K562 (cell line): ENCODE data around the gene LGALS12. TPM values are rescaled to one million over a fixed set of nuclear protein-coding genes. Genes with fewer than 3 reads are reported as not detected.

Experiments used
- BRCA1 ChIP-seq, 2 experiments: fragments of 450-650 bp in 1 of 2; sonication (generic) in 1 of 2; formaldehyde crosslinking in 1 of 2; IDR thresholded peaks; 2 replicates each; pipeline versions ENCODE4 v1.5.0 to v1.6.1; 2017 to 2020; ENCODE audit warnings: mild to moderate bottlenecking in 1 of 2, missing genetic modification reagents in 1 of 2
- CBX3 ChIP-seq, 2 experiments: IDR thresholded peaks; 1 replicate in 1 of 2; 2 replicates in 1 of 2; pipeline ENCODE4 v1.6.1; 2012; ENCODE audit warnings: inconsistent platforms in 2 of 2, low read length in 2 of 2, borderline replicate concordance in 1 of 2, control low read depth in 1 of 2
- HNRNPK ChIP-seq: fragments of 200-400 bp; formaldehyde crosslinking; IDR thresholded peaks from one replicate; pipeline ENCODE4 v1.6.1; 2018; ENCODE audit warnings: mild to moderate bottlenecking, low read depth, low read length; ENCODE audit not compliant: poor library complexity, severe bottlenecking
- JUN ChIP-seq, 2 experiments: sonication (generic) in 1 of 2; formaldehyde crosslinking in 1 of 2; IDR thresholded peaks; 2 replicates each; pipeline versions ENCODE4 v1.6.1 to v1.8.0; 2012 to 2022; ENCODE audit warnings: borderline replicate concordance in 2 of 2, mild to moderate bottlenecking in 2 of 2, improper control_type of control experiment in 1 of 2, low read depth in 1 of 2, low read length in 1 of 2, missing genetic modification reagents in 1 of 2
- KLF6 ChIP-seq: fragments of 250-450 bp; sonication (Bioruptor Pico); IDR thresholded peaks from 2 replicates; pipeline ENCODE4 v1.4.0; 2020; ENCODE audit warnings: mild to moderate bottlenecking, moderate library complexity, borderline replicate concordance
- MITF ChIP-seq: IDR thresholded peaks from 2 replicates; pipeline ENCODE4 v1.6.1; 2014; ENCODE audit warnings: antibody characterized with exemption
- NFE2 ChIP-seq: IDR thresholded peaks from 2 replicates; pipeline ENCODE4 v1.6.1; 2014; ENCODE audit warnings: antibody characterized with exemption, low read depth
- NFRKB ChIP-seq: fragments of 450-650 bp; IDR thresholded peaks from 2 replicates; pipeline ENCODE4 v1.6.1; 2016; ENCODE audit warnings: low read depth
- PHB2 ChIP-seq: fragments of 450-650 bp; IDR thresholded peaks from 2 replicates; pipeline ENCODE4 v1.6.1; 2017; ENCODE audit warnings: low read depth
- SNIP1 ChIP-seq: fragments of 450-650 bp; IDR thresholded peaks from 2 replicates; pipeline ENCODE4 v1.7.1; 2017; ENCODE audit warnings: low read depth, mild to moderate bottlenecking
- TRIM25 ChIP-seq: fragments of 450-650 bp; IDR thresholded peaks from 2 replicates; pipeline ENCODE4 v1.7.0; 2016; ENCODE audit warnings: borderline replicate concordance
- XRCC5 ChIP-seq: fragments of 200-400 bp; formaldehyde crosslinking; IDR thresholded peaks from 2 replicates; pipeline ENCODE4 v1.6.1; 2017; ENCODE audit warnings: low read depth, mild to moderate bottlenecking, low read length
- ZBTB12 ChIP-seq: fragments of 250-450 bp; sonication (Bioruptor Pico); IDR thresholded peaks from 2 replicates; pipeline ENCODE4 v1.4.0; 2020
- ZFPM2 ChIP-seq: fragments of 250-450 bp; sonication (Bioruptor Pico); IDR thresholded peaks from 2 replicates; pipeline ENCODE4 v1.5.1; 2022; ENCODE audit warnings: mild to moderate bottlenecking
- ZKSCAN8 ChIP-seq: fragments of 200-800 bp; sonication (Bioruptor generic); IDR thresholded peaks from 2 replicates; pipeline ENCODE4 v1.6.1; 2016; ENCODE audit warnings: missing genetic modification characterization, missing compliant biosample characterization
- ZNF133 ChIP-seq: fragments of 250-450 bp; sonication (Bioruptor Pico); IDR thresholded peaks from 2 replicates; pipeline ENCODE4 v1.4.0; 2020; ENCODE audit warnings: mild to moderate bottlenecking
- ZNF134 ChIP-seq: fragments of 250-450 bp; sonication (Bioruptor Pico); conservative IDR thresholded peaks from 2 replicates; pipeline ENCODE4 v1.4.0; 2020
- ZNF143 ChIP-seq: sonication (generic); formaldehyde crosslinking; IDR thresholded peaks from 2 replicates; pipeline ENCODE4 v1.9.0; 2022; ENCODE audit warnings: mild to moderate bottlenecking, missing genetic modification reagents
- ZNF23 ChIP-seq: fragments of 250-450 bp; sonication (Bioruptor Pico); IDR thresholded peaks from 2 replicates; pipeline ENCODE4 v1.4.0; 2020; ENCODE audit warnings: mild to moderate bottlenecking
- ZNF316 ChIP-seq: fragments of 450-650 bp; IDR thresholded peaks from 2 replicates; pipeline ENCODE4 v1.6.1; 2016
- polyA plus RNA-seq, 8 experiments: library from polyadenylated mRNA; depleted of rRNA in 4 of 8; stranded (reverse) in 5 of 8; unstranded in 3 of 8; fragments of >200 nt; fragmentation: Nextera tagmentation in 2 of 8; fragmentation: Illumina TruSeq in 1 of 8; extraction: Ambion mirVana in 2 of 8; extraction: Trizol in 1 of 8; gene quantifications; 2 replicates each; pipeline versions ENCODE4 v1.2.1 to v1.2.3, GENCODE V29; 2011 to 2014; ENCODE audit warnings: inconsistent platforms in 1 of 8, missing spikeins in 1 of 8
- total RNA-seq, 7 experiments: library from RNA; depleted of rRNA in 6 of 7; stranded (reverse); fragments of >200 nt in 6 of 7; fragmentation: Illumina TruSeq in 2 of 7; extraction: Trizol in 2 of 7; gene quantifications; 2 replicates each; pipeline versions ENCODE4 v1.2.1 to v1.2.3, GENCODE V29; 2011 to 2021; ENCODE audit warnings: low replicate concordance in 1 of 7
- TF ChIP-seq, protein P1 (sequence below): fragments of 450-650 bp; formaldehyde crosslinking; IDR thresholded peaks from 2 replicates; pipeline ENCODE4 v1.4.0; 2020; ENCODE audit warnings: mild to moderate bottlenecking, mixed read lengths
- TF ChIP-seq, protein P2 (sequence below): sonication (generic); formaldehyde crosslinking; IDR thresholded peaks from 2 replicates; pipeline ENCODE4 v1.8.0; 2022; ENCODE audit warnings: missing genetic modification reagents, mild to moderate bottlenecking, moderate library complexity, borderline replicate concordance

LGALS12 gene
- total and polyA plus RNA-seq, 9 of the 15 experiments (the other 6 are each of a cell fraction or from before 2014, with no cell fraction given), result 0.66 to 8.0 (median 5.0) TPM

GRCh38 chr11:63534895-63535461, 29.1 kb downstream of the LGALS12 start (continued):
- TF ChIP-seq ZNF143 (CRISPR knock-in tag) (no peak), KLF6 (peak; percentile 99), ZNF23 (CRISPR knock-in tag) (peak; percentile 85), ZFPM2 (no peak; the same call in 1 of the 2 replicates), BRCA1 (IDR thresholded peaks at IDR 0.05) (no peak), BRCA1 (CRISPR knock-in tag; IDR thresholded peaks at IDR 0.05) (no peak), ZNF134 (CRISPR knock-in tag) (peak; percentile 85), JUN (IDR thresholded peaks at IDR 0.05; ENCODE audit: borderline replicate concordance, low read depth, low read length) (no peak), JUN (CRISPR knock-in tag; IDR thresholded peaks at IDR 0.05; ENCODE audit: borderline replicate concordance) (no peak), NFE2 (0 out of 2 replicates have a peak, but pooled peaks have one; percentile 13), TRIM25 (no peak), XRCC5 (no peak), HNRNPK (no peak), MITF (no peak), CBX3 (IDR thresholded peaks at IDR 0.05; ENCODE audit: borderline replicate concordance in 1 of 2, low read length in 2 of 2) (no peak), ZBTB12 (CRISPR knock-in tag) (peak; percentile 86), NFRKB (no peak), ZKSCAN8 (peak; percentile 96), PHB2 (no peak), ZNF316 (peak; percentile 68; the same call in 1 of the 2 replicates), ZNF133 (peak; percentile 94; the same call in 1 of the 2 replicates), SNIP1 (no peak)
- TF ChIP-seq, protein P1, sequence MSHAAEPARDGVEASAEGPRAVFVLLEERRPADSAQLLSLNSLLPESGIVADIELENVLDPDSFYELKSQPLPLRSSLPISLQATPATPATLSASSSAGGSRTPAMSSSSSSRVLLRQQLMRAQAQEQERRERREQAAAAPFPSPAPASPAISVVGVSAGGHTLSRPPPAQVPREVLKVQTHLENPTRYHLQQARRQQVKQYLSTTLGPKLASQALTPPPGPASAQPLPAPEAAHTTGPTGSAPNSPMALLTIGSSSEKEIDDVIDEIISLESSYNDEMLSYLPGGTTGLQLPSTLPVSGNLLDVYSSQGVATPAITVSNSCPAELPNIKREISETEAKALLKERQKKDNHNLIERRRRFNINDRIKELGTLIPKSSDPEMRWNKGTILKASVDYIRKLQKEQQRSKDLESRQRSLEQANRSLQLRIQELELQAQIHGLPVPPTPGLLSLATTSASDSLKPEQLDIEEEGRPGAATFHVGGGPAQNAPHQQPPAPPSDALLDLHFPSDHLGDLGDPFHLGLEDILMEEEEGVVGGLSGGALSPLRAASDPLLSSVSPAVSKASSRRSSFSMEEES (CRISPR knock-in tag), result peak; percentile 66
- TF ChIP-seq, protein P2, sequence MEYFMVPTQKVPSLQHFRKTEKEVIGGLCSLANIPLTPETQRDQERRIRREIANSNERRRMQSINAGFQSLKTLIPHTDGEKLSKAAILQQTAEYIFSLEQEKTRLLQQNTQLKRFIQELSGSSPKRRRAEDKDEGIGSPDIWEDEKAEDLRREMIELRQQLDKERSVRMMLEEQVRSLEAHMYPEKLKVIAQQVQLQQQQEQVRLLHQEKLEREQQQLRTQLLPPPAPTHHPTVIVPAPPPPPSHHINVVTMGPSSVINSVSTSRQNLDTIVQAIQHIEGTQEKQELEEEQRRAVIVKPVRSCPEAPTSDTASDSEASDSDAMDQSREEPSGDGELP, result 0 out of 2 replicates have a peak, but pooled peaks have one; percentile 28
